HG03442 (cell line): ENCODE measurements around the gene MVB12B.
"Not testable (repeated sequence)": the region's sequence is repeated elsewhere in the genome, so short reads cannot be mapped to it uniquely, and the experiment has no call there.

Experiments
- ATAC-seq: cut with Tn5 transposase; IDR thresholded peaks from one replicate; pipeline ENCODE4 v1.9.1; 2021; ENCODE audit warnings: mild to moderate bottlenecking, moderate library complexity; ENCODE audit not compliant: unreplicated experiment

Gene MVB12B

GRCh38 chr9:126326228-126327005, at the start of gene MVB12B:
Gene MVB12B, plus strand, starts transcription at chr9:126326829. Its CDS starts 101 bp downstream, at chr9:126326930.
- no peak for ATAC-seq

- no peak for ATAC-seq
Observed at GRCh38 chr9:126283799-126284465, 42.7 kb upstream of the MVB12B start.

- not testable (repeated sequence) for ATAC-seq
Observed at GRCh38 chr9:126285652-126286051, 41.0 kb upstream of the MVB12B start.

GRCh38 chr9:126287166-126287866, 39.3 kb upstream of the MVB12B start:
- no peak for ATAC-seq

- ATAC-seq: no peak
Observed at GRCh38 chr9:126290871-126291270, 35.8 kb upstream of the MVB12B start.

- ATAC-seq: no peak
Observed at GRCh38 chr9:126291925-126292324, 34.7 kb upstream of the MVB12B start.

GRCh38 chr9:126292736-126293521, 33.7 kb upstream of the MVB12B start:
- ATAC-seq: no peak

- no peak for ATAC-seq
Observed at GRCh38 chr9:126293522-126293889, 33.1 kb upstream of the MVB12B start.

GRCh38 chr9:126294331-126295081, 32.1 kb upstream of the MVB12B start:
- ATAC-seq: no peak

GRCh38 chr9:126295082-126295477, 31.5 kb upstream of the MVB12B start:
- no peak for ATAC-seq

- no peak for ATAC-seq
Observed at GRCh38 chr9:126295516-126295915, 31.1 kb upstream of the MVB12B start.

GRCh38 chr9:126295936-126296600, 30.6 kb upstream of the MVB12B start:
- no peak for ATAC-seq

- no peak for ATAC-seq
Observed at GRCh38 chr9:126296687-126297086, 29.9 kb upstream of the MVB12B start.

GRCh38 chr9:126297661-126298060, 29.0 kb upstream of the MVB12B start:
- ATAC-seq: no peak

GRCh38 chr9:126298063-126298801, 28.4 kb upstream of the MVB12B start:
- no peak for ATAC-seq

- ATAC-seq: no peak
Observed at GRCh38 chr9:126299706-126300276, 26.8 kb upstream of the MVB12B start.

- ATAC-seq: no peak
Observed at GRCh38 chr9:126301196-126301595, 25.4 kb upstream of the MVB12B start.

GRCh38 chr9:126301985-126302603, 24.5 kb upstream of the MVB12B start:
- no peak for ATAC-seq
